Epithelial cell of esophagus (primary cell): ENCODE data around the gene LCN6.

Source experiments
- DNase-seq: peaks from one replicate; pipeline ENCODE4 v3.0.0; 2010; ENCODE audit warnings: low read depth
- H3K4me3 ChIP-seq: 2 replicates; pipeline ENCODE4 v1.5.1; 2011; ENCODE audit warnings: mild to moderate bottlenecking, low read length, control low read depth
- TF ChIP-seq, protein P1 (sequence below): IDR thresholded peaks from 2 replicates; pipeline ENCODE4 v1.5.1; 2011; ENCODE audit warnings: low read depth, mild to moderate bottlenecking, low read length, control low read depth, inconsistent platforms; ENCODE audit not compliant: insufficient read depth; ENCODE audit errors: missing control alignments

The LCN6 gene

DNA sequence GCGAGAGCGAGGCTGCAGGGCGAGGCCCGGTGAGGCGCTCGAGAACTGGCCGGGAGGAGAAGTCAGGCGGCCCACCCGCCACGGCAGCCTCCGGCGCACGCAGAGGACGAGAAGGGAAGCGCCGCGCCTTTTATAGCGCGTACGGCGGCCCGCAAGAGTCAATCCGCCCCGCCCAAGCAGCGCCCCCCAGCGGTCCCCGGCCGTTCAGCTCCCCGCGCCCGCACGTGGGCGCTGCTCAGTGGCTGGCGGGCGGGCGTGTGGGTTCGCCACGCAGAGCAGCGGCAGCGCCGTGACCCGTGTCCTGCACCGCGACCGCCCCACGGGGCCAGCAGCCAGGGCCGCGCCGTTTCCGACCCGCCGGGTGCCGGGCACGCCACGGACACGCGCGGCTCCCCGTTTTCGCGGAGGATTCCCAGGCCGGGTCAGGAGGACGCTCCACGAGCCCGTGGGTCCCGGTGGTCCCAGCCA is 20.2 kb downstream of the LCN6 start:
- TF ChIP-seq, protein P1, sequence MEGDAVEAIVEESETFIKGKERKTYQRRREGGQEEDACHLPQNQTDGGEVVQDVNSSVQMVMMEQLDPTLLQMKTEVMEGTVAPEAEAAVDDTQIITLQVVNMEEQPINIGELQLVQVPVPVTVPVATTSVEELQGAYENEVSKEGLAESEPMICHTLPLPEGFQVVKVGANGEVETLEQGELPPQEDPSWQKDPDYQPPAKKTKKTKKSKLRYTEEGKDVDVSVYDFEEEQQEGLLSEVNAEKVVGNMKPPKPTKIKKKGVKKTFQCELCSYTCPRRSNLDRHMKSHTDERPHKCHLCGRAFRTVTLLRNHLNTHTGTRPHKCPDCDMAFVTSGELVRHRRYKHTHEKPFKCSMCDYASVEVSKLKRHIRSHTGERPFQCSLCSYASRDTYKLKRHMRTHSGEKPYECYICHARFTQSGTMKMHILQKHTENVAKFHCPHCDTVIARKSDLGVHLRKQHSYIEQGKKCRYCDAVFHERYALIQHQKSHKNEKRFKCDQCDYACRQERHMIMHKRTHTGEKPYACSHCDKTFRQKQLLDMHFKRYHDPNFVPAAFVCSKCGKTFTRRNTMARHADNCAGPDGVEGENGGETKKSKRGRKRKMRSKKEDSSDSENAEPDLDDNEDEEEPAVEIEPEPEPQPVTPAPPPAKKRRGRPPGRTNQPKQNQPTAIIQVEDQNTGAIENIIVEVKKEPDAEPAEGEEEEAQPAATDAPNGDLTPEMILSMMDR: peak; percentile 54
- peak overlapping the region; percentile 92 for H3K4me3 ChIP-seq
- DNase-seq: peak; percentile 86

DNA sequence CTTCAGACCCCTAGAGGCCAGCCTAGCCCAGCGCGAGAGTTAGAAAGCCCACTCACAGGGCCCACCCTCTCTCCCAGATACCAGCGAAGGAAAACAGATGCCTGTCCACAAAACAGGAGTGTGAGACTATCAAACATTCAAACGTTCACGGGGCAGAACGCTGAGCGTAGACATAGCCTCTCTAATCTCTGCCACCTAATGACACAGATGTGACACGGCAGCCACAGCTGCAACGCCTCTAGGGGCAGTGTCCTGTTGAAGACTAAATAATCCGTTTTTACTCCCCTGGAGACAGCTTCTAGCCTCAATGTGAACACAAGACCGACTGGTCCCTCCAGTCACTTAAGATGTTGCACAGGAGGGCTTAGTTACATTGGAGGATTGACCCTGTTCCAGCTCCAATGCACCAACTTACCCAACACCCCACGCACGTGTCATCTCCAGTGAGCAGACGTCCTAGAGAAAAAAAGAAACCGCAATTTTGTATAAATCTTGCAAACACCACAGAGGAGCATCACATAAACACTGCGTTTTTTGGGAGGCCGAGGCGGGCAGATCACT is 21.6 kb downstream of the LCN6 start:
- peak; percentile 43 for DNase-seq
- TF ChIP-seq, protein P1: peak; percentile 63
- peak overlapping the region; percentile 92 for H3K4me3 ChIP-seq

DNA sequence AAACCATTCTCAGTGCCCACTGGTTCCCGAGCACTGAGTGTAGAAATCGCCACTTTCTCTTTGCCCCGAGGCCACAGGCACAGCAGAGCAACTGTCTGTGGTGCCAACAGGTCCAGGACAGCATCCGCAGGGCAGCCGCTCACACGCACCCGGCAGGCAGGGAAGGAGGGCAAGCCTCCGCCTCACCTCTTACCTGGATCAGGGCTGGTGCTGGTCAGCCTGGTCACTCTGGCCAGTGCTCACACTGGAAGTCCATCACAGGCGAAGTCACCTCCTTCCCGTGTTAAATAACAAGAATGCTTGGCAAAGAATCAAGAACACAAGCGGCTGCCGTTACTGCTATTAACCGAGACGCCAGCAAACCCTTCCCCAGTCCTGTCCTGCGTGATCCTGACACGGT is 22.2 kb downstream of the LCN6 start:
- no peak for DNase-seq
- TF ChIP-seq, protein P1: no peak
- H3K4me3 ChIP-seq: peak overlapping the region; percentile 92

DNA sequence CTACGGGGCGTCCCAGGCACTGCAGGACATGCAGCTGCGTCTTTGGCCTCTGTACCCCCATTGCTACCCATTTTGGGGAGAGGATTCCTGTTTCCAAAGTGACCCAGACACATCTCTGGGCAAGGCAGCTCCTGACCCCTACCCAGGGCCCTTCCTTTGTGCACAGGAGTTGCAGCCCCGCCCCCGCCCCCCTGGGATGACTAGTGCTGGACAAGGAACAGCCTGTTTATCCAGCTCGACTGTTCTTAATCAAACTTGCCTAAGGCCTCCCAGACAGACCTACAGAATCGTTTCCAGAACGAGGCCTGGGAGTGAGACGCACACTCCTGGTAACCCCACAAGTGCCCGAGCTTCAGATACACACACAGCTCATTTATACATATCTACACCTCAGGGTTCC is 22.7 kb downstream of the LCN6 start:
- DNase-seq: peak; percentile 92
- peak overlapping the region; percentile 92 for H3K4me3 ChIP-seq
- TF ChIP-seq, protein P1: no peak

DNA sequence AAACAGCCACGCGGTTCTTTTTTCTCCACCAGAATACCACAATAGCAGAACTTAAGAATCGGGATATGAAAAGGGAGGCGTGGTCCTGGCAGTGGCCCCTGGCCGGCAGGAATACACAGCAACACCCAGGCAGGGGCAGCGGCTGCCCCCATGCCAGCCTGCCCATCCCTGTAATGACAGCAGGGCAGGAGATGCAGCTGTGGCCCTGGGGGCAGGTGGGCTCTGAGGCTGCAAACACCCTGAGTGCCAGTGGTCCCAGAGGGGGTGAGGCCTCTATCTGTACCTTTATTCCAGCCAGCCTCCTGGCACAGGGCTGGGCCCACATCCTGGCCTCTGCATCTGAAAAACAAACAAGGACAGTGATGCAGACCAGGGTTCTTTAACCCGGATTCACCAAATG is 23.6 kb downstream of the LCN6 start:
- no peak overlapping the region for H3K4me3 ChIP-seq

DNA sequence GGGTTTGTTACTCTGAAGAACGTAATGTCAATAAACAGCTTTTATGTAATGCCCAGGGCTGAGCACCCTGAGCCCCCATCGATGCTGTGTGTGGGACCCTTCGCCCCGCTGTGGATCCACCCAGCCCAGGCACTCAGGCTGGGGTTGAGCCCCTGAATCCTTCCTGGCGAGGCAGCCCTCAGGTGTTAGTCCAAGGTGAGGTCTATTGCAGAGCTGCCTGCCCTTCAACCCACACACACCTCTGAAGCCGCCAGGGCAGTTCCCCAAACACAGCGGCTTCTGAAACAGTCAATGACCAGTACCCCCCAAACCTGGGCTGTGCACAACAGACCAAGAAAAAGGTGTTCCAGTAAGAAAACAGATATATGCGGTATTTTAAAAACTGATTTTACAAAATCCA is 24.3 kb downstream of the LCN6 start:
- TF ChIP-seq, protein P1: no peak
- H3K4me3 ChIP-seq: no peak overlapping the region
- DNase-seq: no peak

More for the DNA sequence above, 23.6 kb downstream of the LCN6 start:
- TF ChIP-seq, protein P1: no peak
- no peak for DNase-seq

DNA sequence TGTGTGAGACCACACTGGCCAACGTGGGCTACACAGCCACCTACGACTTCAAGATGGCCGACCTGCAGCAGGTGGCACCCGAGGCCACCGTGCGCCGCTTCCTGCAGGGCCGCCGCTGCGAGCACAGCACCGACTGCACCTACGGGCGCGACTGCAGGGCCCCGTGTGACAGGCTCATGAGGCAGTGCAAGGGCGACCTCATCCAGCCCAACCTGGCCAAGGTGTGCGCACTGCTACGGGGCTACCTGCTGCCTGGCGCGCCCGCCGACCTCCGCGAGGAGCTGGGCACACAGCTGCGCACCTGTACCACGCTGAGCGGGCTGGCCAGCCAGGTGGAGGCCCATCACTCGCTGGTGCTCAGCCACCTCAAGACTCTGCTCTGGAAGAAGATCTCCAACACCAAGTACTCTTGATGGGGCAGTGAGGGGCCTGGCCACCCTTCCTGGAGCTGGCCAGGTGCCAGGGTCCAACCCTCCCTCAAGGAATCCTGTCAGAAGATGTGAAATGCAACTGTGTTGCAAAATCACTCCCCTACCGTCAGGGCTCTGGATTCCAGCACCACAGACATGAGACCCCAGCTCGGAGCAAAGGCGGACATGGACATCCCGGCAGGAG is 24.9 kb downstream of the LCN6 start:
- TF ChIP-seq, protein P1: no peak
- DNase-seq: no peak

More for the DNA sequence above, 24.9 kb downstream of the LCN6 start:
- H3K4me3 ChIP-seq: no peak overlapping the region
